NB4 (cell line): Measurements from ENCODE around the gene ERGIC3.

ENCODE experiments used
- DNase-seq: peaks from one replicate; pipeline ENCODE4 v3.0.0; 2010; ENCODE audit warnings: low read depth
- H3K4me3 ChIP-seq: one replicate; pipeline ENCODE4 v1.5.1; 2011; ENCODE audit warnings: mild to moderate bottlenecking, low read depth, low read length, moderate library complexity
- MYC ChIP-seq: IDR thresholded peaks from 2 replicates; pipeline ENCODE4 v1.6.1; 2011; ENCODE audit warnings: low read depth, low read length
- POLR2A ChIP-seq: IDR thresholded peaks from 2 replicates; pipeline ENCODE4 v1.6.1; 2011; ENCODE audit warnings: mild to moderate bottlenecking; ENCODE audit not compliant: insufficient read length; ENCODE audit errors: extremely low read depth
- TF ChIP-seq, protein P1 (sequence below): IDR thresholded peaks from 2 replicates; pipeline ENCODE4 v1.6.1; 2011; ENCODE audit warnings: low read depth, low read length
- TF ChIP-seq, protein P2 (sequence below): IDR thresholded peaks from one replicate; pipeline ENCODE4 v1.5.1; 2012; ENCODE audit warnings: low read depth, low read length

ERGIC3 gene

DNA sequence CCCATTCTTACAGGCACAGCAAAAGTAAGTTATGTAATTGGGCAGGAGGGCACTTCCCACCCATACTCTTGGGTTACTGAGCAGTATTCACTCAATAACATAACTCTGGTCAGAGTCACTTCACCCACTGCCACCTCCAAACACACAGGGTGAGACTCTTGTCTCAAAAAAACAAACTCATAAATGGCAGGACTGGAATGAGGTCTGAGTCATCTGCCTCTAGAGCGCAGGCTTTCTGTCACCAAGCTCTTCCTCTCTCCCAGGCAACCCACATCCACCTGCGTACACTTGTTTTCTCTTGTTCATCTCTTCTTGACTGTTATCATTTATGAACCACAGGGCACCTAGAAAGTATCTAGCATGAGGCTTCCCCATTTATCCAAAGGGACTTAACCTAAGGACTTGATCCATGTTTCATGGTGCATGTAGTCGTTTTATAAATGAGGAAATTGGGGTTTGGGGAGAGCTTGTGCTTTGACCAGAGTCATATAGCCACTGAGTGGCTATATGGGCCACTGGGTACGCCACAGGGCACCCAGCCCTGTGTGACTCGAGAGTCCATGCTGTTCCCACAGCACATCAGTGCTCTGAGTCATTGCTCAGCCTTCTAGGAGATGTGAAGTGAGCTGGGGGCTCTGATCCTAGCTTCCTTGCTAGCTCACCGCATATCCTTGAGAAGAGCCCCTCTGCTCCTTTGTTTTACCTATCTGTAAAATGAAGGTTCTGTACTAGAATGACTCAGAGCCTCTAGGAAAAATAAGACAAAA, 34.8 kb upstream of the ERGIC3 start:
- H3K4me3 ChIP-seq = no peak overlapping the region
- no peak for TF ChIP-seq MYC
- TF ChIP-seq, protein P1, sequence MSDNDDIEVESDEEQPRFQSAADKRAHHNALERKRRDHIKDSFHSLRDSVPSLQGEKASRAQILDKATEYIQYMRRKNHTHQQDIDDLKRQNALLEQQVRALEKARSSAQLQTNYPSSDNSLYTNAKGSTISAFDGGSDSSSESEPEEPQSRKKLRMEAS = no peak
- TF ChIP-seq, protein P2, sequence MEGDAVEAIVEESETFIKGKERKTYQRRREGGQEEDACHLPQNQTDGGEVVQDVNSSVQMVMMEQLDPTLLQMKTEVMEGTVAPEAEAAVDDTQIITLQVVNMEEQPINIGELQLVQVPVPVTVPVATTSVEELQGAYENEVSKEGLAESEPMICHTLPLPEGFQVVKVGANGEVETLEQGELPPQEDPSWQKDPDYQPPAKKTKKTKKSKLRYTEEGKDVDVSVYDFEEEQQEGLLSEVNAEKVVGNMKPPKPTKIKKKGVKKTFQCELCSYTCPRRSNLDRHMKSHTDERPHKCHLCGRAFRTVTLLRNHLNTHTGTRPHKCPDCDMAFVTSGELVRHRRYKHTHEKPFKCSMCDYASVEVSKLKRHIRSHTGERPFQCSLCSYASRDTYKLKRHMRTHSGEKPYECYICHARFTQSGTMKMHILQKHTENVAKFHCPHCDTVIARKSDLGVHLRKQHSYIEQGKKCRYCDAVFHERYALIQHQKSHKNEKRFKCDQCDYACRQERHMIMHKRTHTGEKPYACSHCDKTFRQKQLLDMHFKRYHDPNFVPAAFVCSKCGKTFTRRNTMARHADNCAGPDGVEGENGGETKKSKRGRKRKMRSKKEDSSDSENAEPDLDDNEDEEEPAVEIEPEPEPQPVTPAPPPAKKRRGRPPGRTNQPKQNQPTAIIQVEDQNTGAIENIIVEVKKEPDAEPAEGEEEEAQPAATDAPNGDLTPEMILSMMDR = no peak
- no peak for TF ChIP-seq POLR2A
- peak; percentile 48 for DNase-seq

DNA sequence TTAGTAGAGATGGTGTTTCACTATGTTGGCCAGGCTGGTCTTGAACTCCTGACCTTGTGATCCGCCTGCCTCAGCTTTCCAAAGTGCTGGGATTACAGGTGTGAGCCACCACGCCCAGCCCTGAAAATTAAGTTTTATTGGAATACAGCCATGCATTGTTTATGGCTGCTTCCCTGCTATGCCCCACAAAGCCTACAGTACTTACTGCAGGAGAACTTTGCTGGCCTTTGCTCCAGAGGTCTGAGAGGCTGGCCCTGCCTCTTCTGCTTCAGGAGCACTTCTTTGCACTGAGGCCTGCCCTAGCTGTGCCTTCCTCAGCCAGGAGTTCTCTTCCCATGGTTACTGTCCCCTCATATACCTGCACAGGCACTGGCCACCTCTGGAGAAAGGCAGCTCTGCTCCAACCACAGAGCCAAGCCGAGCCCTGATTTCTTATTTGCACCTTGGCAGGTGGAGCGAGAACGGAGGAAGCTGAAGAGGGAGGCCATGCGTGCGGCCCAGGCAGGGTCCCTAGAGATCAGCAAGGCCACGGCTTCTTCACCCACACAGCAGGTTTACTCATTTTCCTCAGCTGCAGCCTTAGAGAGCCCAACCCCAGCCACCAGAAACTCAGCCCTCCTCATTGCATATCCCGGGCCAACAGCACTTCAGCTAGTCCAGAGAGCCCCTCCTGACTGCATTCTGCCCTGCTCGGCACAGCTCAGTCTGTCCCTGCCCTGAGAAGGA, 33.2 kb upstream of the ERGIC3 start:
- H3K4me3 ChIP-seq = no peak overlapping the region
- no peak for DNase-seq
- TF ChIP-seq, protein P2 = no peak
- TF ChIP-seq MYC (no peak), POLR2A (no peak)
- TF ChIP-seq, protein P1 = no peak

DNA sequence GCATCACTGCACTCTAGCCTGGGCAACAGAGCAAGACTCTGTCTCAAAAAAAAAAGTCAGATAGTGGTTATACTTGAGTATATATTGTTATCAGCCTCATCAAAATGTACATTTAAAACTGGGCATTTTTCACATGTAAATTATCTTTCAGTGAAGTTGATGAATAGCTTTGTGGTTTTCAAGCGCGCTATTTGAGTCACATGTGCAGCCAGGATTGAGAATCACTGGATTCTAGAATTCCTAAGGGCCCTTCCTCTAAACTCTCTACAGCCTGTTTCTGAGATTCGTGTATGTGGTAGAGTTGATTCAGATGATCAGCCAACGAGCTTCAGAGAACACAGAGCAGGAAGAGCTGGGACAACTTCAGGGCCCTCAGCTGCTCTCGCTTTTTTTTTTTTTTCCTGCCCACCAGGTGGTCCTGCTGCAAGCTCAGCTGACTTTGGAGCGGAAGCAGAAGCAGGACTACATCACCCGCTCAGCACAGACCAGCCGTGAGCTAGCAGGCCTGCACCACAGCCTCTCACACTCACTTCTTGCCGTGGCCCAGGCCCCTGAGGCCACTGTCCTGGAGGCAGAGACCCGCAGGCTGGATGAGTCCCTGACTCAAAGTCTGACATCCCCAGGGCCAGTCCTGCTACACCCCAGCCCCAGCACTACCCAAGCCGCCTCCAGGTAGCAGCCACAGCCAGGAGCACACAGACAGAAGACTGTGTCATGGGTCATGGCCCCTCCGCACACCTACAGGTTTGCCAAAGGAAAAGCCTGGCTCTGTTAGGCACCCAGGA, 30.7 kb upstream of the ERGIC3 start:
- TF ChIP-seq MYC (no peak), POLR2A (no peak)
- TF ChIP-seq, protein P1 = no peak
- TF ChIP-seq, protein P2 = no peak
- H3K4me3 ChIP-seq = no peak overlapping the region
- no peak for DNase-seq

DNA sequence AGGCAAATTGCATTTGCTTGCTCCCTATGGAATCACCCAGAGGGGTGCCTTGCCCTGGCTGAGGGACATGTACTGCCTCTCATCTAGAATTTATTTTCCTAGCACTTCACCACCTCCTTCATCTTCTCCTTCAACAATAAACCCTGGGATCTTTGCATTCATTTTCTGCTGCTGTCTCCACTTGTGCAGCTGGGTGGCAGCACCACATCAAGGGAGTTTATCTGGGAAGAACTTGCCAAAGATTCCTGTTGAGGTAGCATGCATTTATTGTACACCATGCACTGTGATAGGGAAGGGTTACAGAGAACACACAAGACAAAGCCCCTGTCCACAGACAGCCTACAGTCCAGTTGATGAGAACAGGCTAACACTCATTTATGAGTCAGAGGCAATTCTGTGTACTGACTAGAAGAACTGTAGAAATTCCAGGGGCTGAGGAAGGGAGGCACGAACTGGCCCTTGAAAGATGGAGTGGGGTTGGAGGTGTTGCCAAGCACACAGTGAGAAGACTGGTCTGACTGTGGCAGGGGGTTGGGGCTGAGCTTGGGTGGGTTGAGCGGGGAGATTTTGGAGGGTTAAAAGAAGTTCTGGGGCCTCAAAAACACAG, 30.0 kb upstream of the ERGIC3 start:
- TF ChIP-seq, protein P2 = peak; percentile 55
- no peak for TF ChIP-seq POLR2A
- peak; percentile 47 for DNase-seq
- no peak overlapping the region for H3K4me3 ChIP-seq

DNA sequence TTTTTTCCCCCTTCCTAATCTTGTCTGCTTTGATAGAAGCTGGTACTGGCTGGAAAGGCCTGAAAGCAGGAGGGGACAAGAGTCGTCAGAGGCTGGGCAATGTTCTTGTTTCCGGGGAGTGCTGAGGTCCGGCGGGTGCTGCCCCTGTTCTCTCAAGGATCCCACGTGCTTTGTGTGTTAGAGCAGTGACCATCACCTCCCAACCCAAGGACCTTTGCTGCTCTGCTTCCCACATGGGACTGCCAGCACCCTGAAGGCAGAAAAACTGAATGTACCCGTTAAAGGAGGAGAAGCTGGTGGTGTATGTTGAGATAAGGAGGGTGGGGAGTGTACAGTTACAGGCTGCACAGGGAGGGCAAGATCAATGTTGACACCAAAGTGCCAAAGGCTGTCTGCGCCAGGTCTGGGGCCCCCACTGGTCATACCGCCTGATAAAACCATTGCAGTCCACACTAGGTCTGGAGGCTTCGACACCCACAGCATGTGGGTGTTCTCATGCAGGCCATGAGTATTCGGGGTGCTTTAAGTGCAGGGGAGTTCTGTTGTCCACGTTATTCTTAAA, 27.4 kb upstream of the ERGIC3 start:
- TF ChIP-seq, protein P2 = no peak
- TF ChIP-seq MYC (no peak), POLR2A (no peak)
- TF ChIP-seq, protein P1 = no peak
- DNase-seq = no peak
- no peak overlapping the region for H3K4me3 ChIP-seq
